Progenitor cell of endocrine pancreas (in vitro differentiated cells): Measurements from ENCODE around the gene GJB3. TPM values are rescaled to one million over a fixed set of nuclear protein-coding genes. Genes with fewer than 3 reads are reported as not detected.

Experiments used
- DNase-seq: peaks from one replicate; pipeline ENCODE4 v3.0.0; 2021; ENCODE audit warnings: low spot score; ENCODE audit not compliant: unreplicated experiment
- H3K27ac Mint-ChIP-seq: 2 replicates; pipeline ENCODE4 v1.8.0; 2021; ENCODE audit warnings: mild to moderate bottlenecking, moderate library complexity, mixed read lengths
- H3K27me3 Mint-ChIP-seq: 2 replicates; pipeline ENCODE4 v1.8.0; 2021; ENCODE audit warnings: mixed read lengths
- H3K36me3 Mint-ChIP-seq: 2 replicates; pipeline ENCODE4 v1.8.0; 2022; ENCODE audit warnings: mixed read lengths; ENCODE audit not compliant: insufficient read depth
- H3K4me1 Mint-ChIP-seq: 2 replicates; pipeline ENCODE4 v1.8.0; 2021; ENCODE audit warnings: low read depth, mixed read lengths
- H3K4me3 Mint-ChIP-seq: 2 replicates; pipeline ENCODE4 v1.8.0; 2021; ENCODE audit warnings: low read depth, mild to moderate bottlenecking, moderate library complexity, mixed read lengths
- H3K9me3 Mint-ChIP-seq: 2 replicates; pipeline ENCODE4 v1.8.0; 2021; ENCODE audit warnings: low read depth, mixed read lengths
- CTCF ChIP-seq: fragments of 200-600 bp; sonication (generic); IDR thresholded peaks from one replicate; pipeline ENCODE4 v1.5.0; 2021; ENCODE audit warnings: antibody characterized with exemption, mild to moderate bottlenecking; ENCODE audit not compliant: unreplicated experiment
- total RNA-seq: library from RNA; stranded (reverse); gene quantifications from 2 replicates; pipeline ENCODE4 v1.2.1, GENCODE V29; 2021

Gene GJB3
- total RNA-seq, 1 donor from 2014 or later = 0.14 TPM

GRCh38 chr1:34786521-34787325 lies 5.7 kb downstream of the GJB3 start:
- no peaks in the 10 kb centered on the region for H3K36me3 Mint-ChIP-seq
- peaks cover 19% of the 10 kb centered on the region for H3K4me1 Mint-ChIP-seq
- no peak overlapping the region for H3K27ac Mint-ChIP-seq
- peaks cover 38% of the 10 kb centered on the region for H3K27me3 Mint-ChIP-seq
- peak; percentile 44 for DNase-seq
- peak; percentile 93 for TF ChIP-seq CTCF
- no peak overlapping the region for H3K4me3 Mint-ChIP-seq
- H3K9me3 Mint-ChIP-seq = no peaks in the 10 kb centered on the region

- Mint-ChIP-seq H3K4me1 (peaks cover 22% of the 10 kb centered on the region), H3K4me3 (no peak overlapping the region), H3K27ac (peak overlapping the region; percentile 54), H3K9me3 (no peaks in the 10 kb centered on the region), H3K27me3 (peaks cover 36% of the 10 kb centered on the region), H3K36me3 (no peaks in the 10 kb centered on the region)
- TF ChIP-seq CTCF = peak; percentile 50
- no peak for DNase-seq
Observed at GRCh38 chr1:34787461-34788420, 6.7 kb downstream of the GJB3 start.

GRCh38 chr1:34790985-34791384 lies 10.0 kb downstream of the GJB3 start:
- H3K27ac Mint-ChIP-seq = no peak overlapping the region

GRCh38 chr1:34792424-34792823 lies 11.4 kb downstream of the GJB3 start:
- H3K36me3 Mint-ChIP-seq = peaks cover 19% of the 10 kb centered on the region
- peaks cover 49% of the 10 kb centered on the region for H3K4me1 Mint-ChIP-seq
- peaks cover 28% of the 10 kb centered on the region for H3K27me3 Mint-ChIP-seq
- H3K27ac Mint-ChIP-seq = no peak overlapping the region
- DNase-seq = no peak
- H3K4me3 Mint-ChIP-seq = peak overlapping the region; percentile 71
- no peaks in the 10 kb centered on the region for H3K9me3 Mint-ChIP-seq
- no peak for TF ChIP-seq CTCF

More at GRCh38 chr1:34790985-34791384, 10.0 kb downstream of the GJB3 start:
- peaks cover 43% of the 10 kb centered on the region for H3K4me1 Mint-ChIP-seq
- no peaks in the 10 kb centered on the region for H3K9me3 Mint-ChIP-seq
- H3K27me3 Mint-ChIP-seq = peaks cover 27% of the 10 kb centered on the region
- H3K4me3 Mint-ChIP-seq = no peak overlapping the region
- TF ChIP-seq CTCF = no peak
- H3K36me3 Mint-ChIP-seq = peaks cover 16% of the 10 kb centered on the region
- DNase-seq = no peak
